HEK293T (cell line): ENCODE measurements around the gene SLC37A2.

Source experiments
- BHLHE40 ChIP-seq: fragments of 450-650 bp; IDR thresholded peaks from 2 replicates; pipeline ENCODE4 v1.6.1; 2016; ENCODE audit warnings: mild to moderate bottlenecking, moderate library complexity, borderline replicate concordance
- FOXA1 ChIP-seq: fragments of 450-650 bp; IDR thresholded peaks from 2 replicates; pipeline ENCODE4 v1.6.1; 2016; ENCODE audit warnings: mild to moderate bottlenecking
- FOXK2 ChIP-seq: fragments of 450-650 bp; IDR thresholded peaks from 2 replicates; pipeline ENCODE4 v1.6.1; 2016; ENCODE audit warnings: mild to moderate bottlenecking
- FOXM1 ChIP-seq: fragments of 450-650 bp; IDR thresholded peaks from 2 replicates; pipeline ENCODE4 v1.6.1; 2017; ENCODE audit warnings: mild to moderate bottlenecking, borderline replicate concordance
- HDGF ChIP-seq: fragments of 450-650 bp; IDR thresholded peaks from 2 replicates; pipeline ENCODE4 v1.6.1; 2017; ENCODE audit warnings: antibody characterized with exemption, borderline replicate concordance
- TARDBP ChIP-seq: fragments of 450-650 bp; IDR thresholded peaks from 2 replicates; pipeline ENCODE4 v1.6.1; 2016

GRCh38 chr11:125101596-125101995, 38.5 kb downstream of the SLC37A2 start:
- no peak for TF ChIP-seq FOXK2
- TF ChIP-seq FOXM1, result no peak
- no peak for TF ChIP-seq HDGF
- TF ChIP-seq BHLHE40, result no peak
- no peak for TF ChIP-seq FOXA1
- no peak for TF ChIP-seq TARDBP
